Progenitor cell of endocrine pancreas (in vitro differentiated cells): ENCODE measurements around the gene MAP3K5. TPM values are rescaled to one million over a fixed set of nuclear protein-coding genes. Genes with fewer than 3 reads are reported as not detected.

Source experiments
- DNase-seq: peaks from one replicate; pipeline ENCODE4 v3.0.0; 2021; ENCODE audit warnings: low spot score; ENCODE audit not compliant: unreplicated experiment
- H3K27ac Mint-ChIP-seq: 2 replicates; pipeline ENCODE4 v1.8.0; 2021; ENCODE audit warnings: mild to moderate bottlenecking, moderate library complexity, mixed read lengths
- H3K27me3 Mint-ChIP-seq: 2 replicates; pipeline ENCODE4 v1.8.0; 2021; ENCODE audit warnings: mixed read lengths
- H3K36me3 Mint-ChIP-seq: 2 replicates; pipeline ENCODE4 v1.8.0; 2022; ENCODE audit warnings: mixed read lengths; ENCODE audit not compliant: insufficient read depth
- H3K4me1 Mint-ChIP-seq: 2 replicates; pipeline ENCODE4 v1.8.0; 2021; ENCODE audit warnings: low read depth, mixed read lengths
- H3K4me3 Mint-ChIP-seq: 2 replicates; pipeline ENCODE4 v1.8.0; 2021; ENCODE audit warnings: low read depth, mild to moderate bottlenecking, moderate library complexity, mixed read lengths
- H3K9me3 Mint-ChIP-seq: 2 replicates; pipeline ENCODE4 v1.8.0; 2021; ENCODE audit warnings: low read depth, mixed read lengths
- total RNA-seq: library from RNA; stranded (reverse); gene quantifications from 2 replicates; pipeline ENCODE4 v1.2.1, GENCODE V29; 2021
- TF ChIP-seq, protein P1 (sequence below): fragments of 200-600 bp; sonication (generic); IDR thresholded peaks from one replicate; pipeline ENCODE4 v1.5.0; 2021; ENCODE audit warnings: antibody characterized with exemption, mild to moderate bottlenecking; ENCODE audit not compliant: unreplicated experiment

The MAP3K5 gene
- total RNA-seq, 1 donor from 2014 or later: 1.1 TPM

DNA sequence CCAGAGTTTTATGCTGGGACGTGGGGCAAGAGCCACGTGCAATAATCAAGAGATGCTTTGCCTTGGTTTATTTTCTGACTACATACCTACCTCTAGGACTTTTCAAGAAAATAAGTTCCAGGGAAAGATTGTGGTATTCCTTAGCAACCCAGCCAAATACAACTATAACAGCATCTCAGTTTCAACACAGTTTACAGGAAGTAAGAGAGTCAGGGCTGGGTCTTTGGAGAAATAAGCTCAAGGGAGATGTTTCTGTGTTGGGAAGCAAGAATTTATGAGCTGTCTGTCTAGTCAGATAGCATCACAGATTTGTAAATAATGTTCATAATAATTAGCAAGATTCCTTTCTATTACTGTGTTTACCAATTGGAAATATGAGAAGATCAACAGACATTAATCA is 35.1 kb downstream of the MAP3K5 start:
- TF ChIP-seq, protein P1, sequence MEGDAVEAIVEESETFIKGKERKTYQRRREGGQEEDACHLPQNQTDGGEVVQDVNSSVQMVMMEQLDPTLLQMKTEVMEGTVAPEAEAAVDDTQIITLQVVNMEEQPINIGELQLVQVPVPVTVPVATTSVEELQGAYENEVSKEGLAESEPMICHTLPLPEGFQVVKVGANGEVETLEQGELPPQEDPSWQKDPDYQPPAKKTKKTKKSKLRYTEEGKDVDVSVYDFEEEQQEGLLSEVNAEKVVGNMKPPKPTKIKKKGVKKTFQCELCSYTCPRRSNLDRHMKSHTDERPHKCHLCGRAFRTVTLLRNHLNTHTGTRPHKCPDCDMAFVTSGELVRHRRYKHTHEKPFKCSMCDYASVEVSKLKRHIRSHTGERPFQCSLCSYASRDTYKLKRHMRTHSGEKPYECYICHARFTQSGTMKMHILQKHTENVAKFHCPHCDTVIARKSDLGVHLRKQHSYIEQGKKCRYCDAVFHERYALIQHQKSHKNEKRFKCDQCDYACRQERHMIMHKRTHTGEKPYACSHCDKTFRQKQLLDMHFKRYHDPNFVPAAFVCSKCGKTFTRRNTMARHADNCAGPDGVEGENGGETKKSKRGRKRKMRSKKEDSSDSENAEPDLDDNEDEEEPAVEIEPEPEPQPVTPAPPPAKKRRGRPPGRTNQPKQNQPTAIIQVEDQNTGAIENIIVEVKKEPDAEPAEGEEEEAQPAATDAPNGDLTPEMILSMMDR: no peak
- H3K27me3 Mint-ChIP-seq: no peaks in the 10 kb centered on the region
- H3K36me3 Mint-ChIP-seq: no peaks in the 10 kb centered on the region
- no peaks in the 10 kb centered on the region for H3K9me3 Mint-ChIP-seq
- no peak overlapping the region for H3K4me3 Mint-ChIP-seq
- no peaks in the 10 kb centered on the region for H3K4me1 Mint-ChIP-seq
- H3K27ac Mint-ChIP-seq: no peak overlapping the region
- no peak for DNase-seq

DNA sequence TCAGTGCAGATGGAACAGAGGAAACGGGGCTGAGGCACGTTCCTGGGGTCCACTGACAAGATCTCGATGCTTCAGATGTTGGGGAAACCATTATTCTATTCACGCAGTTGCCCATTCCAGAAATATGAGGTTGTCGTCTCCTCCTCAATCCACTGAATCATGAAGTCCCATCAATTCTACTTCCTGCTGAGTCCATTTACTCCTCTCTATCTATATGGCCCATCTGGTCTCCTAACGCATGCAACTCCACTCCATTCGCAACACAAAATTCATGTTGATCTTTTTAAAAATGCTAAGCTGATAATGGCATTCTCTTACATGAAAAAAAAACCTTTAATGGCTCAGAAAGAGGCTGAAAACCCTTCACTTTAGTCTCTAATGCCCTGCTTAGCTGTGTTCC is 37.5 kb downstream of the MAP3K5 start:
- no peaks in the 10 kb centered on the region for H3K36me3 Mint-ChIP-seq
- H3K9me3 Mint-ChIP-seq: no peaks in the 10 kb centered on the region
- H3K4me1 Mint-ChIP-seq: no peaks in the 10 kb centered on the region
- TF ChIP-seq, protein P1: no peak
- peaks cover 3% of the 10 kb centered on the region for H3K27me3 Mint-ChIP-seq
- H3K27ac Mint-ChIP-seq: no peak overlapping the region
- no peak for DNase-seq
- no peak overlapping the region for H3K4me3 Mint-ChIP-seq

DNA sequence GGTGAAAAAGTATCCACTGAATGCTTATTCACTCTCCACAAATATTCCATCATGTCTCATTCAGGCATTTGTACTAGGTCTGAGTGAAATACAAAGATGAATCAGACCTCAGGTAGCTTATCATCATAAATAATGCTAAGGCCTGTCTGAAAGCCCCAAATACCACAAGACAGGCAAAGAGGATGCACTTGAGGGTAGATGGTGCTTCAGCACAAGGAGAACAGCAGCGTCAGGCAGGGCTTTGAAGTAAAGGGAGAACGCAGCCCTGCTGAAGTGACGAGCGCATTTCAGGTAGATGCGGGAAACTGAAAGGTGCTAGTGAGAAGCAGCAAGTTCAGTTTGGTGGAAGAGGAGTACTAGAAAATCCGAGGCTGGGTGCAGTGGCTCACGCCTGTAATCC is 38.7 kb downstream of the MAP3K5 start:
- TF ChIP-seq, protein P1: no peak
- Mint-ChIP-seq H3K36me3 (no peaks in the 10 kb centered on the region), H3K4me3 (no peak overlapping the region), H3K27me3 (peaks cover 3% of the 10 kb centered on the region), H3K9me3 (no peaks in the 10 kb centered on the region), H3K27ac (no peak overlapping the region), H3K4me1 (no peaks in the 10 kb centered on the region)
- DNase-seq: no peak

DNA sequence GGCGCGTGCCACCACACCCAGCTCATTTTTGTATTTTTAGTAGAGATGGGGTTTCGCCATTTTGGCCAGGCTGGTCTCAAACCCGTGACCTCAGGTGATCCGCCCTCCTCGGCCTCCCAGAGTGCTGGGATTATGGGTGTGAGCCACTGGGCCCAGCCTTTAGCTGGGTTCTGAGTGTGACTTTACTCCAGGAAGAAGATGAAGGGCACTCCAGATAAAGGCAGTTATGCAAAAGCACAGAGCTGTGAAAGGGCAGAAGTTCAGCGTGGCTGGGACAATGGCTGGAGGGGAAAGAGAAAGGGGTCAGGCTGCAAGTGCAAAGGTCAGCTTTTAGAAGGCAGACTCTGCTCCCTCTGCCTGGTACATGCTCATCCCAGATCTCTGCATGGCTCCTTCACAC is 39.7 kb downstream of the MAP3K5 start:
- no peaks in the 10 kb centered on the region for H3K9me3 Mint-ChIP-seq
- no peak overlapping the region for H3K4me3 Mint-ChIP-seq
- H3K27me3 Mint-ChIP-seq: peaks cover 3% of the 10 kb centered on the region
- no peaks in the 10 kb centered on the region for H3K4me1 Mint-ChIP-seq
- H3K27ac Mint-ChIP-seq: no peak overlapping the region
- no peak for DNase-seq
- H3K36me3 Mint-ChIP-seq: no peaks in the 10 kb centered on the region
- TF ChIP-seq, protein P1: no peak

DNA sequence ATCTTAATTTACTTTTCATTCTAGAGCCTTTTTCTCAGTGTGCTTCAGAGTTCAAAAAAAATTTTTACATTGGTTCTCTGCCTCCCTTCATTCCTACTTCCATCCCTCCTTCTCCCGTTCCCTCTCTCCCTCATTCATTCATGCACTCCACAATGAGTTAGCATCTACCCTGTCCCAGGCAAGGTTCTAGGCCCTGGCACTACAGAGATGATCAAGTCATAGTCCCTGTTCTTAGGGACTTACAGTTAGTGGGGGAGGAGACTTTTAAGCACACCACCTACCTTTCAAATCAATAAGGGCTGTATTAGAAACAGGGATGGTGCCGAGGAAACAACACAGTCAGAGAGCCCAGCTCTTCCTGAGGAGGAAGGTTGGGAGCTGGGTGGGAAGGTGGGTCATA is 40.3 kb downstream of the MAP3K5 start:
- Mint-ChIP-seq H3K27ac (peak overlapping the region; percentile 49), H3K4me1 (no peaks in the 10 kb centered on the region), H3K27me3 (peaks cover 3% of the 10 kb centered on the region), H3K36me3 (no peaks in the 10 kb centered on the region), H3K9me3 (no peaks in the 10 kb centered on the region), H3K4me3 (no peak overlapping the region)
- no peak for DNase-seq
- TF ChIP-seq, protein P1: no peak
